IMR-90 (cell line): ENCODE results near the gene RAPGEF5. TPM values are rescaled to one million over a fixed set of nuclear protein-coding genes. Genes with fewer than 3 reads are reported as not detected.

Experiments used
- ATAC-seq: fragments of 200-7000 bp; cut with Tn5 transposase; 2 replicates; pipeline ENCODE4 v1.9.1; 2020; ENCODE audit warnings: low read depth, mild to moderate bottlenecking, moderate library complexity
- BruUV-seq: library from RNA; stranded (reverse); fragments of 400-500 nt; replicated peaks from 2 replicates; lab custom pipeline; 2021; lab: Mats Ljungman, UMichigan
- CTCF ChIA-PET: fragments of 300-600 bp; formaldehyde crosslinking; extraction: SDS; loops from one replicate; lab custom pipeline; 2021; ENCODE audit warnings: antibody characterized with exemption; lab: Yijun Ruan, JAX
- POLR2A ChIA-PET: fragments of 300-600 bp; sonication (Branson Sonifier 250); formaldehyde crosslinking; loops from one replicate; lab custom pipeline; 2022; ENCODE audit warnings: antibody characterized with exemption; ENCODE audit not compliant: unreplicated experiment; lab: Charles Lee
- DNase-seq: peaks from one replicate; pipeline ENCODE4 v3.0.0; 2013
- H2AFZ ChIP-seq: replicated peaks from 2 replicates; pipeline ENCODE3; 2013; ENCODE audit warnings: low read length, mild to moderate bottlenecking; ENCODE audit not compliant: poor library complexity
- H2AK5ac ChIP-seq: 2 replicates; pipeline ENCODE4 v1.6.1; 2013; ENCODE audit warnings: low read depth, low read length, inconsistent platforms
- H2AK9ac ChIP-seq: replicated peaks from 2 replicates; pipeline ENCODE3; 2013; ENCODE audit warnings: mild to moderate bottlenecking, low read depth, low read length, moderate library complexity; ENCODE audit not compliant: poor library complexity
- H2BK120ac ChIP-seq: 2 replicates; pipeline ENCODE4 v1.6.1; 2013; ENCODE audit warnings: low read depth, low read length, inconsistent platforms
- H2BK15ac ChIP-seq: 3 replicates; pipeline ENCODE4 v1.6.1; 2013; ENCODE audit warnings: low read depth, low read length, inconsistent platforms
- H2BK20ac ChIP-seq: 2 replicates; pipeline ENCODE4 v1.6.1; 2013; ENCODE audit warnings: low read depth, mild to moderate bottlenecking, inconsistent platforms, low read length, moderate library complexity
- H2BK5ac ChIP-seq: 2 replicates; pipeline ENCODE4 v1.6.1; 2013; ENCODE audit warnings: mild to moderate bottlenecking, low read depth, low read length, inconsistent platforms; ENCODE audit not compliant: poor library complexity, severe bottlenecking
- H3K14ac ChIP-seq: replicated peaks from 2 replicates; pipeline ENCODE4 v1.6.1; 2013; ENCODE audit warnings: low read depth, low read length, inconsistent platforms
- H3K18ac ChIP-seq: 2 replicates; pipeline ENCODE4 v1.6.1; 2013; ENCODE audit warnings: low read depth, low read length, control low read depth
- H3K23ac ChIP-seq: 2 replicates; pipeline ENCODE4 v1.6.1; 2013; ENCODE audit warnings: low read depth, low read length, inconsistent platforms
- H3K27ac ChIP-seq: 2 replicates; pipeline ENCODE4 v1.5.1; 2013; ENCODE audit warnings: mild to moderate bottlenecking, control low read depth, low read length; ENCODE audit not compliant: insufficient read depth
- H3K27me3 ChIP-seq: 2 replicates; pipeline ENCODE4 v1.6.1; 2013; ENCODE audit warnings: low read length; ENCODE audit not compliant: control insufficient read depth, insufficient read depth
- H3K36me3 ChIP-seq: 2 replicates; pipeline ENCODE4 v1.6.1; 2013; ENCODE audit warnings: low read length, mixed read lengths; ENCODE audit not compliant: control insufficient read depth, insufficient read depth
- H3K4ac ChIP-seq: 2 replicates; pipeline ENCODE4 v1.6.1; 2013; ENCODE audit warnings: low read depth, low read length, inconsistent platforms
- H3K4me1 ChIP-seq: 2 replicates; pipeline ENCODE4 v1.6.1; 2013; ENCODE audit warnings: low read length, mixed read lengths; ENCODE audit not compliant: control insufficient read depth, insufficient read depth
- H3K4me2 ChIP-seq: 2 replicates; pipeline ENCODE4 v1.6.1; 2013; ENCODE audit warnings: low read depth, mild to moderate bottlenecking, control low read depth, low read length, moderate library complexity
- H3K4me3 ChIP-seq: 2 replicates; pipeline ENCODE4 v1.5.1; 2013; ENCODE audit warnings: low read depth, mild to moderate bottlenecking, control low read depth, low read length, moderate library complexity; ENCODE audit not compliant: insufficient read depth
- H3K56ac ChIP-seq: 2 replicates; pipeline ENCODE4 v1.6.1; 2013; ENCODE audit warnings: low read length, inconsistent platforms; ENCODE audit not compliant: insufficient read depth; ENCODE audit errors: extremely low read depth
- H3K79me1 ChIP-seq, 2 experiments: 2 replicates each; pipeline ENCODE4 v1.6.1; 2013; ENCODE audit warnings: low read length in 2 of 2, inconsistent platforms in 1 of 2, low read depth in 1 of 2
- H3K9ac ChIP-seq: 2 replicates; pipeline ENCODE4 v1.6.1; 2013; ENCODE audit warnings: low read depth, low read length, control low read depth
- H3K9me1 ChIP-seq: 2 replicates; pipeline ENCODE4 v1.6.1; 2013; ENCODE audit warnings: low read length, inconsistent platforms; ENCODE audit not compliant: insufficient read depth
- H3K9me3 ChIP-seq: 2 replicates; pipeline ENCODE4 v1.6.1; 2013; ENCODE audit warnings: low read length; ENCODE audit not compliant: control insufficient read depth, insufficient read depth
- H4K20me1 ChIP-seq: 2 replicates; pipeline ENCODE4 v1.6.1; 2013; ENCODE audit warnings: low read length, inconsistent platforms; ENCODE audit not compliant: insufficient read depth
- H4K5ac ChIP-seq: 2 replicates; pipeline ENCODE4 v1.6.1; 2013; ENCODE audit warnings: mild to moderate bottlenecking, low read depth, low read length, control low read depth
- H4K8ac ChIP-seq, 2 experiments: 2 replicates each; pipeline ENCODE4 v1.6.1; 2013; ENCODE audit warnings: low read depth in 2 of 2, low read length in 2 of 2, control low read depth in 1 of 2, inconsistent platforms in 1 of 2
- H4K91ac ChIP-seq: 2 replicates; pipeline ENCODE4 v1.6.1; 2013; ENCODE audit warnings: low read depth, low read length, inconsistent platforms; ENCODE audit not compliant: insufficient read depth
- BHLHE40 ChIP-seq: fragments of 150-350 bp; IDR thresholded peaks from 2 replicates; pipeline ENCODE4 v1.6.1; 2016; ENCODE audit warnings: mild to moderate bottlenecking, low read depth, low read length
- CEBPB ChIP-seq: IDR thresholded peaks from 2 replicates; pipeline ENCODE4 v1.6.1; 2012; ENCODE audit warnings: low read depth, low read length, improper control_type of control experiment
- CHD1 ChIP-seq: IDR thresholded peaks from 2 replicates; pipeline ENCODE4 v1.6.1; 2012; ENCODE audit warnings: low read depth, low read length, improper control_type of control experiment
- CTCF ChIP-seq: conservative IDR thresholded peaks from 2 replicates; pipeline ENCODE4 v1.5.1; 2012; ENCODE audit warnings: mild to moderate bottlenecking, low read depth, low read length, improper control_type of control experiment
- ELK1 ChIP-seq: fragments of 150-350 bp; IDR thresholded peaks from 2 replicates; pipeline ENCODE4 v1.6.1; 2016; ENCODE audit warnings: low read depth, mild to moderate bottlenecking, low read length, moderate library complexity, borderline replicate concordance
- FOS ChIP-seq: fragments of 150-350 bp; IDR thresholded peaks from 2 replicates; pipeline ENCODE4 v1.6.1; 2016; ENCODE audit warnings: low read depth, low read length
- MAFK ChIP-seq: IDR thresholded peaks from 2 replicates; pipeline ENCODE4 v1.6.1; 2012; ENCODE audit warnings: low read depth, low read length, improper control_type of control experiment
- MAZ ChIP-seq: IDR thresholded peaks from 2 replicates; pipeline ENCODE4 v1.6.1; 2012; ENCODE audit warnings: low read depth, mild to moderate bottlenecking, low read length, improper control_type of control experiment, moderate library complexity, borderline replicate concordance
- MXI1 ChIP-seq: IDR thresholded peaks from 2 replicates; pipeline ENCODE4 v1.6.1; 2012; ENCODE audit warnings: low read depth, mild to moderate bottlenecking, low read length, moderate library complexity, borderline replicate concordance
- NFE2L2 ChIP-seq: fragments of 150-350 bp; IDR thresholded peaks from 2 replicates; pipeline ENCODE4 v1.6.1; 2016; ENCODE audit warnings: low read depth, mild to moderate bottlenecking, low read length
- POLR2A ChIP-seq: IDR thresholded peaks from 2 replicates; pipeline ENCODE4 v1.6.1; 2012; ENCODE audit warnings: mild to moderate bottlenecking, low read depth, low read length
- RAD21 ChIP-seq: IDR thresholded peaks from 2 replicates; pipeline ENCODE4 v1.6.1; 2012; ENCODE audit warnings: low read length, improper control_type of control experiment
- RCOR1 ChIP-seq: IDR thresholded peaks from 2 replicates; pipeline ENCODE4 v1.6.1; 2012; ENCODE audit warnings: mild to moderate bottlenecking, low read length, improper control_type of control experiment; ENCODE audit not compliant: insufficient replicate concordance
- RFX5 ChIP-seq: IDR thresholded peaks from 2 replicates; pipeline ENCODE4 v1.8.0; 2012; ENCODE audit warnings: low read depth, mild to moderate bottlenecking, low read length, moderate library complexity
- SMC3 ChIP-seq: fragments of 150-350 bp; IDR thresholded peaks from 2 replicates; pipeline ENCODE4 v1.6.1; 2016; ENCODE audit warnings: low read depth, mild to moderate bottlenecking, antibody characterized with exemption, low read length, moderate library complexity
- USF2 ChIP-seq: fragments of 150-350 bp; IDR thresholded peaks from 2 replicates; pipeline ENCODE4 v1.6.1; 2017; ENCODE audit warnings: mild to moderate bottlenecking, antibody characterized with exemption, low read length, low read depth
- WGBS, 2 experiments: methylation state at CpG; one replicate each; pipeline versions ENCODE4 v1.1.5 to v1.1.7; 2013; ENCODE audit warnings: missing lambda C conversion rate in 2 of 2; ENCODE audit not compliant: insufficient read length in 1 of 2; ENCODE audit errors: extremely low coverage in 2 of 2; 5-methylcytosine and 5-hydroxymethylcytosine counted together
- dilution Hi-C: fragments of 300-500 bp; cut with HindIII; formaldehyde crosslinking; loops from one replicate; pipeline ENCODE4 v1.14.3; 2018; ENCODE audit warnings: low sequenced_read_pairs; ENCODE audit not compliant: unreplicated experiment
- in situ Hi-C: fragments of 300-500 bp; cut with MboI; formaldehyde crosslinking; loops from 3 replicates; pipeline ENCODE4 v1.14.3; 2019; ENCODE audit warnings: low sequenced_read_pairs, inconsistent platforms, mixed read lengths
- intact Hi-C: fragments of 100-400 bp; cut with micrococcal nuclease; formaldehyde crosslinking; loops from 2 replicates; pipeline ENCODE4 v1.10.0; 2022
- polyA plus RNA-seq, 3 experiments: library from polyadenylated mRNA; depleted of rRNA; stranded (reverse); fragments of >200 nt; gene quantifications; 2 replicates each; pipeline ENCODE4 v1.2.3, GENCODE V29; 2012; ENCODE audit warnings: low replicate concordance in 1 of 3
- total RNA-seq: library from RNA; depleted of rRNA; stranded (reverse); fragments of >200 nt; gene quantifications from 2 replicates; pipeline ENCODE4 v1.2.3, GENCODE V29; 2012

The RAPGEF5 gene
- total and polyA plus RNA-seq, 2 of the 4 experiments (the other 2 are of a cell fraction) = 0.05 to 0.18 TPM

- no peak overlapping the region for H2BK120ac ChIP-seq
- WGBS, 2 experiments = no CpG with 5 or more reads among the region's 6 CpGs
- H4K5ac ChIP-seq = no peak overlapping the region
- no peak overlapping the region for H3K4ac ChIP-seq
- no peaks in the 10 kb centered on the region for H3K79me1 ChIP-seq
- H4K20me1 ChIP-seq = no peaks in the 10 kb centered on the region
- no peak overlapping the region for H2BK15ac ChIP-seq
- no peak for DNase-seq
- no peak overlapping the region for H3K4me3 ChIP-seq
- POLR2A ChIA-PET = no interaction called here
- H3K23ac ChIP-seq = no peak overlapping the region
- H3K4me2 ChIP-seq = no peak overlapping the region
- TF ChIP-seq RFX5 (no peak), SMC3 (no peak), USF2 (no peak), MXI1 (no peak), CTCF (no peak), FOS (no peak), CEBPB (no peak), MAFK (no peak), NFE2L2 (no peak), MAZ (no peak), BHLHE40 (no peak), POLR2A (no peak), RCOR1 (no peak), ELK1 (no peak), RAD21 (no peak), CHD1 (no peak)
- no peak for ATAC-seq
- H2BK20ac ChIP-seq = no peak overlapping the region
- no peak overlapping the region for H2AK5ac ChIP-seq
- no peak overlapping the region for H3K18ac ChIP-seq
- no TSS peak for BruUV-seq
- no peak overlapping the region for H2BK5ac ChIP-seq
- no peak overlapping the region for H3K14ac ChIP-seq
- H2AFZ ChIP-seq = no peak overlapping the region
- no peaks in the 10 kb centered on the region for H3K9me1 ChIP-seq
- H4K8ac ChIP-seq = no peak overlapping the region
- in situ Hi-C loops = no loop called here
- H2AK9ac ChIP-seq = peak overlapping the region; percentile 58
- H3K4me1 ChIP-seq = no peaks in the 10 kb centered on the region
- H3K56ac ChIP-seq = no peak overlapping the region
- H3K36me3 ChIP-seq = no peaks in the 10 kb centered on the region
- intact Hi-C loops = no loop called here
- CTCF ChIA-PET = no interaction called here
- H3K9me3 ChIP-seq = no peaks in the 10 kb centered on the region
- no peak overlapping the region for H3K9ac ChIP-seq
- H3K27me3 ChIP-seq = no peaks in the 10 kb centered on the region
- no peak overlapping the region for H4K91ac ChIP-seq
- dilution Hi-C loops = no loop called here
- H3K27ac ChIP-seq = no peak overlapping the region
Observed at GRCh38 chr7:22301790-22302189, 55.2 kb downstream of the RAPGEF5 start.
